Measurements from ENCODE around the gene TTLL5. TPM values are rescaled to one million over a fixed set of nuclear protein-coding genes. Genes with fewer than 3 reads are reported as not detected.

The TTLL5 gene
- total and polyA plus RNA-seq, 9 of the 15 experiments (the other 6 are each of a cell fraction or from before 2014, with no cell fraction given) = 4.1 to 18.9 (median 12.6) TPM

DNA sequence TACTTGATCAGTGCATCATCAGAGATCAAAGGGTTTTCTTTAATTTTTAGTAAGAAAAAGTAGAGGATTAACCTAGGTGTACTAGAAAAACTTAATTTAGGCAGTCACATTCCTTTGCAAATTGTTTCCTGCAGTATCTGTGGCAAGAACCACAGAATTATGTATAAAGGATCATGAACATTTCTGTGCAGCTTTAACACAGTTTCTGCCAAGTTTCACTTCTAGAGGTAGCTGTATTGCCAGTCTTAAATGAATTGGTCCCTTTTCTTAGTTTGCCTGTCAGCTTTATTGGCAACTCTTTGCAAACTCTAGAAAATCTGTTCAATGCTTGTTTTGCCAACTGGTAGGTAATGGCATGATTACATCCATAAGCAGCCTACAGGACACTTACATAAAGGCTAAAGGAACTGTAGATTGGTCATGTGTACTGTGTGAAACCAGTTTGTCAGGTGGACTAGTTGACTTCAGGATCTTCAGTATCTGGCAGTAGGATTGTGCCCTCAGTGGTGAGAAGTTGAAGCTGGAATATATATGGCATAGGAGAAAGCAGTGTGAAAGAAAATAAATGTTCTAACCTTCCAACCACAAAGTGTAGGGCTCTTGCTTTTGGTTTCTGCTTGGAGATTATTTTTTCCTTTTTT is 75.9 kb downstream of the TTLL5 start:
- TF ChIP-seq NFXL1 (CRISPR knock-in tag; IDR thresholded peaks at IDR 0.05) (no peak), ARID1B (IDR thresholded peaks at IDR 0.05) (no peak), ETV5 (CRISPR knock-in tag; IDR thresholded peaks at IDR 0.05; ENCODE audit: low read depth) (no peak), MXI1 (IDR thresholded peaks at IDR 0.05; ENCODE audit: low read depth, low read length) (no peak), GABPB2 (CRISPR knock-in tag; conservative IDR thresholded peaks at IDR 0.05) (no peak), POLR2G (IDR thresholded peaks at IDR 0.05; ENCODE audit: low read depth, low read length) (no peak), HNRNPLL (IDR thresholded peaks at IDR 0.05; ENCODE audit: low read depth, low read length, poor library complexity, severe bottlenecking) (no peak), THRAP3 (IDR thresholded peaks at IDR 0.05; ENCODE audit: borderline replicate concordance) (no peak), ZBTB11 (CRISPR knock-in tag; IDR thresholded peaks at IDR 0.05) (no peak)
- TF ChIP-seq, protein P1, sequence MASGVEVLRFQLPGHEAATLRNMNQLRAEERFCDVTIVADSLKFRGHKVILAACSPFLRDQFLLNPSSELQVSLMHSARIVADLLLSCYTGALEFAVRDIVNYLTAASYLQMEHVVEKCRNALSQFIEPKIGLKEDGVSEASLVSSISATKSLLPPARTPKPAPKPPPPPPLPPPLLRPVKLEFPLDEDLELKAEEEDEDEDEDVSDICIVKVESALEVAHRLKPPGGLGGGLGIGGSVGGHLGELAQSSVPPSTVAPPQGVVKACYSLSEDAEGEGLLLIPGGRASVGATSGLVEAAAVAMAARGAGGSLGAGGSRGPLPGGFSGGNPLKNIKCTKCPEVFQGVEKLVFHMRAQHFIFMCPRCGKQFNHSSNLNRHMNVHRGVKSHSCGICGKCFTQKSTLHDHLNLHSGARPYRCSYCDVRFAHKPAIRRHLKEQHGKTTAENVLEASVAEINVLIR (CRISPR knock-in tag; IDR thresholded peaks at IDR 0.05) = no peak
- Histone ChIP-seq H3K27me3 (ENCODE audit: control insufficient read depth in 2 of 2, insufficient read depth in 2 of 2, low read length in 2 of 2) (no peaks in the 10 kb centered on the region), H3K4me2 (ENCODE audit: insufficient read depth, low read length) (no peak overlapping the region), H3K27ac (ENCODE audit: extremely low read depth, low read depth, low read length) (no peak overlapping the region), H2AFZ (ENCODE audit: low read depth, low read length) (no peak overlapping the region), H3K79me2 (ENCODE audit: control insufficient read depth, insufficient read depth, low read length) (no peaks in the 10 kb centered on the region), H4K20me1 (replicated peaks; ENCODE audit: control insufficient read depth, insufficient read depth, low read length) (no peaks in the 10 kb centered on the region), H3K9ac (ENCODE audit: insufficient read depth in 1 of 2, low read depth in 2 of 2, low read length in 2 of 2) (no peak overlapping the region), H3K36me3 (ENCODE audit: control insufficient read depth, insufficient read depth, low read length) (peaks cover 11% of the 10 kb centered on the region; the same call in 1 of the 3 replicates), H3K4me3 (no peak overlapping the region), H3K4me1 (replicated peaks in 1 of 2; ENCODE audit: control insufficient read depth in 2 of 2, insufficient read depth in 2 of 2, low read length in 2 of 2) (no peaks in the 10 kb centered on the region), H3K9me3 (replicated peaks; ENCODE audit: control insufficient read depth, insufficient read depth, low read depth, low read length) (no peaks in the 10 kb centered on the region), H3K9me1 (ENCODE audit: control insufficient read depth, insufficient read depth, low read length) (no peaks in the 10 kb centered on the region)
- no TSS peak for BruUV-seq (replicated peaks)
- CTCF ChIA-PET (ENCODE audit: low intra/inter-chr PET ratio) = no interaction called here
- in situ Hi-C loops (cut with MboI) = no loop called here
- DNase-seq (ENCODE audit: extremely low read depth in 1 of 4, low spot score in 3 of 4) (no peak), ATAC-seq (no peak), FAIRE-seq (no peak)
- intact Hi-C loops (cut with micrococcal nuclease) = no loop called here
- POLR2A ChIA-PET = no interaction called here
